PC-9 (cell line): ENCODE data around the gene ERVFRD-1. TPM values are rescaled to one million over a fixed set of nuclear protein-coding genes. Genes with fewer than 3 reads are reported as not detected.

Source experiments
- BruUV-seq: library from RNA; stranded (reverse); fragments of 400-500 nt; replicated peaks from 2 replicates; lab custom pipeline; 2021; lab: Mats Ljungman, UMichigan
- CTCF ChIA-PET: fragments of 300-600 bp; sonication (Branson Sonifier 250); formaldehyde crosslinking; loops from one replicate; lab custom pipeline; 2022; ENCODE audit warnings: antibody characterized with exemption; lab: Charles Lee
- POLR2A ChIA-PET: fragments of 300-600 bp; sonication (Branson Sonifier 250); formaldehyde crosslinking; loops from one replicate; lab custom pipeline; 2022; ENCODE audit warnings: antibody characterized with exemption; ENCODE audit not compliant: unreplicated experiment; lab: Charles Lee
- DNase-seq, 2 experiments: peaks; one replicate each; pipeline versions ENCODE4 v3.0.0 to v3.0.0-alpha.2; 2015 to 2022; ENCODE audit warnings: mixed read lengths in 1 of 2
- H2AFZ ChIP-seq: fragments of 200-600 bp; sonication (generic); 2 replicates; pipeline ENCODE4 v1.8.1; 2017; ENCODE audit warnings: antibody characterized with exemption
- H3F3A ChIP-seq: fragments of 200-600 bp; sonication (generic); 2 replicates; pipeline ENCODE4 v1.8.1; 2017; ENCODE audit warnings: antibody characterized with exemption, mild to moderate bottlenecking, low read depth; ENCODE audit not compliant: insufficient read depth
- H3K27ac ChIP-seq: fragments of 200-600 bp; sonication (generic); 2 replicates; pipeline ENCODE4 v1.6.1; 2016; ENCODE audit warnings: mixed run types
- H3K27me3 ChIP-seq: fragments of 200-600 bp; sonication (generic); 2 replicates; pipeline ENCODE4 v1.6.1; 2016; ENCODE audit warnings: low read depth, mixed run types; ENCODE audit not compliant: insufficient read depth
- H3K36me3 ChIP-seq: fragments of 200-600 bp; sonication (generic); 2 replicates; pipeline ENCODE4 v1.6.1; 2016; ENCODE audit warnings: low read depth, mixed run types
- H3K4me1 ChIP-seq: fragments of 200-600 bp; sonication (generic); replicated peaks from 2 replicates; pipeline ENCODE4 v1.6.1; 2016; ENCODE audit warnings: mixed run types; ENCODE audit not compliant: insufficient read depth
- H3K4me2 ChIP-seq: fragments of 200-600 bp; sonication (generic); 2 replicates; pipeline ENCODE4 v1.6.1; 2017; ENCODE audit warnings: mixed run types
- H3K4me3 ChIP-seq: fragments of 200-600 bp; sonication (generic); 2 replicates; pipeline ENCODE4 v1.6.1; 2016; ENCODE audit warnings: mixed run types
- H3K79me2 ChIP-seq: fragments of 200-600 bp; sonication (generic); 2 replicates; pipeline ENCODE4 v1.6.1; 2017; ENCODE audit warnings: low read depth, mixed run types
- H3K9me2 ChIP-seq: fragments of 200-600 bp; sonication (generic); 2 replicates; pipeline ENCODE4 v1.8.1; 2017; ENCODE audit warnings: mild to moderate bottlenecking; ENCODE audit not compliant: insufficient read depth
- H3K9me3 ChIP-seq: fragments of 200-600 bp; sonication (generic); 2 replicates; pipeline ENCODE4 v1.8.1; 2016; ENCODE audit warnings: low read depth; ENCODE audit not compliant: insufficient read depth
- H4K20me1 ChIP-seq: fragments of 200-600 bp; sonication (generic); 2 replicates; pipeline ENCODE4 v1.8.1; 2017; ENCODE audit not compliant: insufficient read depth
- EZH2 ChIP-seq: fragments of 200-600 bp; sonication (generic); IDR thresholded peaks from 2 replicates; pipeline ENCODE4 v1.8.0; 2017; ENCODE audit warnings: antibody characterized with exemption, low read depth
- intact Hi-C: fragments of 100-400 bp; cut with micrococcal nuclease; formaldehyde crosslinking; loops from one replicate; pipeline ENCODE4 v1.10.0; 2022; ENCODE audit not compliant: unreplicated experiment
- total RNA-seq: library from RNA; stranded (reverse); gene quantifications from 2 replicates; pipeline ENCODE4 v1.2.3, GENCODE V29; 2021
- TF ChIP-seq, protein P1 (sequence below): fragments of 200-600 bp; sonication (generic); conservative IDR thresholded peaks from 2 replicates; pipeline ENCODE4 v1.6.1; 2017; ENCODE audit warnings: mixed run types, antibody characterized with exemption, mild to moderate bottlenecking, moderate library complexity

ERVFRD-1 gene
- total RNA-seq, 1 experiment from 2014 or later = not detected

GRCh38 chr6:11072101-11072500 is 39.4 kb downstream of the ERVFRD-1 start:
- CTCF ChIA-PET = interaction anchor here (1.0 kb wide), 1 partner anchor 46 kb away, joined by 4 read pairs; no protein-coding TSS in a partner anchor
- DNase-seq = no peak
- Histone ChIP-seq H3K9me2 (no peaks in the 10 kb centered on the region), H3K36me3 (no peaks in the 10 kb centered on the region), H3K4me2 (no peak overlapping the region), H3K4me1 (no peaks in the 10 kb centered on the region), H3K27ac (no peak overlapping the region), H3K9me3 (no peaks in the 10 kb centered on the region), H3K79me2 (no peaks in the 10 kb centered on the region), H3K4me3 (no peak overlapping the region), H3F3A (no peaks in the 10 kb centered on the region), H3K27me3 (no peaks in the 10 kb centered on the region), H2AFZ (no peak overlapping the region), H4K20me1 (no peaks in the 10 kb centered on the region)
- POLR2A ChIA-PET = no interaction called here
- no TSS peak for BruUV-seq
- intact Hi-C loops = no loop called here
- no peak for TF ChIP-seq EZH2
- TF ChIP-seq, protein P1, sequence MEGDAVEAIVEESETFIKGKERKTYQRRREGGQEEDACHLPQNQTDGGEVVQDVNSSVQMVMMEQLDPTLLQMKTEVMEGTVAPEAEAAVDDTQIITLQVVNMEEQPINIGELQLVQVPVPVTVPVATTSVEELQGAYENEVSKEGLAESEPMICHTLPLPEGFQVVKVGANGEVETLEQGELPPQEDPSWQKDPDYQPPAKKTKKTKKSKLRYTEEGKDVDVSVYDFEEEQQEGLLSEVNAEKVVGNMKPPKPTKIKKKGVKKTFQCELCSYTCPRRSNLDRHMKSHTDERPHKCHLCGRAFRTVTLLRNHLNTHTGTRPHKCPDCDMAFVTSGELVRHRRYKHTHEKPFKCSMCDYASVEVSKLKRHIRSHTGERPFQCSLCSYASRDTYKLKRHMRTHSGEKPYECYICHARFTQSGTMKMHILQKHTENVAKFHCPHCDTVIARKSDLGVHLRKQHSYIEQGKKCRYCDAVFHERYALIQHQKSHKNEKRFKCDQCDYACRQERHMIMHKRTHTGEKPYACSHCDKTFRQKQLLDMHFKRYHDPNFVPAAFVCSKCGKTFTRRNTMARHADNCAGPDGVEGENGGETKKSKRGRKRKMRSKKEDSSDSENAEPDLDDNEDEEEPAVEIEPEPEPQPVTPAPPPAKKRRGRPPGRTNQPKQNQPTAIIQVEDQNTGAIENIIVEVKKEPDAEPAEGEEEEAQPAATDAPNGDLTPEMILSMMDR = no peak

DNA sequence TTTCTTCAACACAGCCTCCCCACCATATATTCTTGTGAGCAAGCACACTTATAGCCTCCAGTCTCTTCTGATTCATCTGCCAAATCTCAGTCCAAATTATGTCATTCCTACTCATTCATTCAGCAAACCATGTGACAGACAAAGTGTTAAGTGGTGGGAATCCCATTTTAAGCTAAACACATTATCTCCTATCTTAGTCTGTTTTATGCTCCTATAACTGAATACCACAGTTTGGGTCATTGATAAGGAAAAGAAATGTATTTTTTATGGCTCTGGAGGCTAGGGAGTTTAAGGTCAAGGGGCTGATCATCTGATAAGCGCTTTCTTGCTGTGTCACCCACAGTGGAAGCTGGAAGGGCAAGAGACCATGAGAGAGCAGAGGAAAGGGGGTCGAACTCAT is 41.8 kb downstream of the ERVFRD-1 start:
- no peaks in the 10 kb centered on the region for H3K9me3 ChIP-seq
- no TSS peak for BruUV-seq
- intact Hi-C loops = loop anchor here (1.0 to 10.0 kb wide), 7 partner anchors 61 to 632 kb away; no protein-coding TSS in a partner anchor
- H2AFZ ChIP-seq = no peak overlapping the region
- H3K36me3 ChIP-seq = no peaks in the 10 kb centered on the region
- ChIA-PET CTCF (interaction anchor here (0.7 to 1.3 kb wide), 2 partner anchors 32 to 592 kb away, joined by 7 to 15 read pairs; no protein-coding TSS in a partner anchor), POLR2A (interaction anchor here (0.6 kb wide), 1 partner anchor 68 kb away, joined by 6 read pairs; no protein-coding TSS in a partner anchor)
- H3K79me2 ChIP-seq = no peaks in the 10 kb centered on the region
- no peak overlapping the region for H3K4me2 ChIP-seq
- H4K20me1 ChIP-seq = no peaks in the 10 kb centered on the region
- H3F3A ChIP-seq = no peaks in the 10 kb centered on the region
- no peak overlapping the region for H3K4me3 ChIP-seq
- H3K4me1 ChIP-seq = no peaks in the 10 kb centered on the region
- no peak overlapping the region for H3K27ac ChIP-seq
- TF ChIP-seq, protein P1 = no peak
- no peak for TF ChIP-seq EZH2
- H3K9me2 ChIP-seq = no peaks in the 10 kb centered on the region
- no peak for DNase-seq
- H3K27me3 ChIP-seq = no peaks in the 10 kb centered on the region

- no peak overlapping the region for H3K4me3 ChIP-seq
- H2AFZ ChIP-seq = no peak overlapping the region
- no peaks in the 10 kb centered on the region for H3K4me1 ChIP-seq
- CTCF ChIA-PET = interaction anchor here (1.2 kb wide), 1 partner anchor 116 kb away, joined by 5 read pairs; no protein-coding TSS in a partner anchor
- no peak overlapping the region for H3K27ac ChIP-seq
- no peaks in the 10 kb centered on the region for H3F3A ChIP-seq
- no peaks in the 10 kb centered on the region for H3K9me2 ChIP-seq
- no peaks in the 10 kb centered on the region for H3K36me3 ChIP-seq
- no peaks in the 10 kb centered on the region for H3K9me3 ChIP-seq
- peak in 1 of 2 experiments; percentile 19 for DNase-seq
- no peaks in the 10 kb centered on the region for H4K20me1 ChIP-seq
- H3K4me2 ChIP-seq = no peak overlapping the region
- H3K79me2 ChIP-seq = no peaks in the 10 kb centered on the region
- POLR2A ChIA-PET = no interaction called here
- BruUV-seq = no TSS peak
- intact Hi-C loops = loop anchor here (5.0 to 10.0 kb wide), 2 partner anchors 263 to 630 kb away; no protein-coding TSS in a partner anchor
- no peaks in the 10 kb centered on the region for H3K27me3 ChIP-seq
- TF ChIP-seq, protein P1 = no peak
- no peak for TF ChIP-seq EZH2
Observed at GRCh38 chr6:11067348-11067747, 44.2 kb downstream of the ERVFRD-1 start.
